GM18951 (cell line): ENCODE results near the gene SMARCA2.
A peak's percentile ranks its signal among the peaks of the same experiment; 100 is the strongest.

Source experiments
- POLR2A ChIP-seq: IDR thresholded peaks from 4 replicates; pipeline ENCODE4 v1.6.1; 2011; ENCODE audit warnings: mild to moderate bottlenecking; ENCODE audit not compliant: insufficient read length, insufficient read depth; ENCODE audit errors: extremely low read depth
- in situ Hi-C: fragments of 300-500 bp; cut with MboI; formaldehyde crosslinking; loops from one replicate; pipeline ENCODE4 v1.12.0; 2022; ENCODE audit warnings: low sequenced_read_pairs, mixed read lengths, inconsistent platforms; ENCODE audit not compliant: unreplicated experiment

SMARCA2 gene

GRCh38 chr9:1995084-1995483 is 20.1 kb upstream of the SMARCA2 start:
- TF ChIP-seq POLR2A, result no peak
- in situ Hi-C loops, result no loop called here

- TF ChIP-seq POLR2A, result no peak
- in situ Hi-C loops, result no loop called here
These were observed 19.0 kb upstream of the SMARCA2 start for GRCh38 chr9:1996156-1996555.

- no peak for TF ChIP-seq POLR2A
- in situ Hi-C loops, result no loop called here
These were observed 17.5 kb upstream of the SMARCA2 start for GRCh38 chr9:1997646-1998045.

GRCh38 chr9:1998111-1998510 is 17.0 kb upstream of the SMARCA2 start:
- TF ChIP-seq POLR2A, result no peak
- in situ Hi-C loops, result no loop called here

- in situ Hi-C loops, result no loop called here
- no peak for TF ChIP-seq POLR2A
These were observed 14.8 kb upstream of the SMARCA2 start for GRCh38 chr9:2000314-2000713.

GRCh38 chr9:2008372-2008771 is 6.8 kb upstream of the SMARCA2 start:
- in situ Hi-C loops, result no loop called here

GRCh38 chr9:2012347-2012746 is 2.8 kb upstream of the SMARCA2 start:
- in situ Hi-C loops, result no loop called here

More at GRCh38 chr9:2008372-2008771, 6.8 kb upstream of the SMARCA2 start:
- TF ChIP-seq POLR2A, result no peak

GRCh38 chr9:2013743-2014475 is 1.2 kb upstream of the SMARCA2 start:
- TF ChIP-seq POLR2A, result no peak
- in situ Hi-C loops, result no loop called here

More at GRCh38 chr9:2012347-2012746, 2.8 kb upstream of the SMARCA2 start:
- TF ChIP-seq POLR2A, result no peak

DNA sequence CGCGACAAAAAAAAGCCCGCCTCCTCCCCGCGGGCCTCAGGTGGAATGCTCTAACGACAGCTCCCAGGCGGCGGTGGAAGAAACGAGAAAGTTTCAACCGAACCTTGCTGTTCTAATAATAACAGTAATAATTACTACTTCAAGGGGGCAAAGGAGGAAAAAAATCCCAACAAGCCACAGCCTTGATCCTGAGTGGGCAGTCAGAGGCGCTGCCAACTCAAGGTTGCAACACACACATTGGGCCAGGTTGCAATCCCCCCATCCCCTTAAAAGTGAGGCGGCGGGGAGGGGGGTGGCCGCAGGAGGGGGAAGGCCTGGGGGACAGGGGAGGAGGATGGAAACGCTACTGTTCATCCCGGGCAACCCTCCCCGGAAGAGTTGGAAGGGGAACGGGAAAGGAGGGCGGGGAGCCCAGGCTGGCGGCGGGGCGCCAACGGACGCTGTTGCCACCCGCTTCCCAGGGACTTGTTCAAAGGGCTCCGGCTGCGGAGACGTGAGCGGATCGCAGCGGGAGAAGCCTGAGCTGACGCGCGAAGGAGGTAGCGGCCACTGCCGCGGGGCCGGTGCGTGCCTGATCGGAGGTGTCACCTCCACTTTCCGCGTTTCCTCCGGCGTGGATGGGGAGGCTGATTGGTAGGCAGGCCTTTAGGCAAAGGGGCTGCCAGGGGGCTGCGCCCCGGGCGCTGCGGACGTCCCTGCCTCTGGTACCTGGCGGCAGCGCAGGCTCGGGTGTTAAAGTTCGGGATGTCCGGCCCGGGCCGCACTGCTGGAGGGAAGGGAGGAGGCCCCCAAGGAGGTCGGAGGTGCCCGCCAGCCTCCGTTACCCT is 647 bp downstream of the SMARCA2 start:
- in situ Hi-C loops, result no loop called here
- TF ChIP-seq POLR2A, result no peak

- peak; percentile 31 for TF ChIP-seq POLR2A
- in situ Hi-C loops, result no loop called here
These were observed 1.5 kb downstream of the SMARCA2 start for GRCh38 chr9:2016408-2017330.

- peak; percentile 50 for TF ChIP-seq POLR2A
- in situ Hi-C loops, result no loop called here
These were observed 2.4 kb downstream of the SMARCA2 start for GRCh38 chr9:2017331-2018161.

GRCh38 chr9:2018162-2018643 is 3.1 kb downstream of the SMARCA2 start:
- no peak for TF ChIP-seq POLR2A
- in situ Hi-C loops, result no loop called here

- TF ChIP-seq POLR2A, result no peak
- in situ Hi-C loops, result no loop called here
These were observed 3.8 kb downstream of the SMARCA2 start for GRCh38 chr9:2018764-2019558.
